Measurements from ENCODE around the gene PSAPL1. TPM values are rescaled to one million over a fixed set of nuclear protein-coding genes. Genes with fewer than 3 reads are reported as not detected.

PSAPL1 gene
- total RNA-seq, 1 donor from 2014 or later: 1.3 TPM

DNA sequence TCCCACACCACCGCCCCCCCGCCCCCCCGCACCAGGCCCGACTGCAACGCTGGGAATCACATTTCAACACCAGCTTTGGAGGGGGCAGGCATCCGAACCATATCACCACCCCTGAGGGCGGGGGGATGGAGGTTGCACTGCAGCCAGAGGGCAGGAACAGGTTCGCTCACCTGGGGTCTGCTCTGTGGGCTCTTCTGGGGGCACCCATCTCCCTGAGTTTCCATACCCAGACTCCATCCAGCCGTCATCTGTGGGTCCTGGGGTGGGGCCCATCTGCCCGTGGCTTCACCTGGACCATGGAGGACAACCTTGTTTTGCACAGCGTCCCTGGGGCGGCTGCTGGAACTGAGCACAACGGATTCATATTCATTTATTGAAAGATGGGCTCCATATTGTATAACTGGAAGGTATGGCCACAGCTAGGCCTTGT, 6.9 kb downstream of the PSAPL1 start:
- TF ChIP-seq, protein P1, sequence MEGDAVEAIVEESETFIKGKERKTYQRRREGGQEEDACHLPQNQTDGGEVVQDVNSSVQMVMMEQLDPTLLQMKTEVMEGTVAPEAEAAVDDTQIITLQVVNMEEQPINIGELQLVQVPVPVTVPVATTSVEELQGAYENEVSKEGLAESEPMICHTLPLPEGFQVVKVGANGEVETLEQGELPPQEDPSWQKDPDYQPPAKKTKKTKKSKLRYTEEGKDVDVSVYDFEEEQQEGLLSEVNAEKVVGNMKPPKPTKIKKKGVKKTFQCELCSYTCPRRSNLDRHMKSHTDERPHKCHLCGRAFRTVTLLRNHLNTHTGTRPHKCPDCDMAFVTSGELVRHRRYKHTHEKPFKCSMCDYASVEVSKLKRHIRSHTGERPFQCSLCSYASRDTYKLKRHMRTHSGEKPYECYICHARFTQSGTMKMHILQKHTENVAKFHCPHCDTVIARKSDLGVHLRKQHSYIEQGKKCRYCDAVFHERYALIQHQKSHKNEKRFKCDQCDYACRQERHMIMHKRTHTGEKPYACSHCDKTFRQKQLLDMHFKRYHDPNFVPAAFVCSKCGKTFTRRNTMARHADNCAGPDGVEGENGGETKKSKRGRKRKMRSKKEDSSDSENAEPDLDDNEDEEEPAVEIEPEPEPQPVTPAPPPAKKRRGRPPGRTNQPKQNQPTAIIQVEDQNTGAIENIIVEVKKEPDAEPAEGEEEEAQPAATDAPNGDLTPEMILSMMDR (conservative IDR thresholded peaks at IDR 0.05): no peak
- Mint-ChIP-seq H3K4me3 (no peak overlapping the region), H3K4me1 (ENCODE audit: unreplicated experiment) (peaks cover 20% of the 10 kb centered on the region), H3K9me3 (no peaks in the 10 kb centered on the region), H3K27ac (peak overlapping the region; percentile 78), H3K36me3 (no peaks in the 10 kb centered on the region), H3K27me3 (no peaks in the 10 kb centered on the region)
- peak; percentile 54 for DNase-seq (ENCODE audit: extremely low spot score, unreplicated experiment)

DNA sequence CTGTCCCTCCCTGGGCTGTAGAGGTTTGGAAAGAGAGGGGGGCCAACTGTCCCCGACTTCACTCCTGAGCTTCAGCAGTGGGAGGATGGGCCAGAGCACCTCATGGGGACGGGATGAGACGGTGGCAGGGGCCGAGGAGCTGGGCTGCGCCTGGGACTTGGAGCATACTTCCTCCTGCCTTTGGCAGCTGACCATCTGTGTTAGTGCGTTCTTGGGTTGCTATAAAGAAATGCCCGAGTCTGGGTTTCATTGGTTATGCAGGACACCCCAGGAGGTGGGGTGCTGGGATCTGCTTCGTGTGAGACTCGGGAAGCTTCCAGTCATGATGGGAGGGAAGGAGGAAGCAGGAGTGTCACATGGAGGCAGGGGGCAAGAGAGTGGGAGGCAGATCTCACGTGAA, 7.4 kb downstream of the PSAPL1 start:
- peak; percentile 62 for DNase-seq (ENCODE audit: extremely low spot score, unreplicated experiment)
- no peaks in the 10 kb centered on the region for H3K27me3 Mint-ChIP-seq
- peaks cover 20% of the 10 kb centered on the region for H3K4me1 Mint-ChIP-seq (ENCODE audit: unreplicated experiment)
- TF ChIP-seq, protein P1 (conservative IDR thresholded peaks at IDR 0.05): no peak
- H3K4me3 Mint-ChIP-seq: no peak overlapping the region
- H3K27ac Mint-ChIP-seq: peak overlapping the region; percentile 61
- no peaks in the 10 kb centered on the region for H3K36me3 Mint-ChIP-seq
- no peaks in the 10 kb centered on the region for H3K9me3 Mint-ChIP-seq

DNA sequence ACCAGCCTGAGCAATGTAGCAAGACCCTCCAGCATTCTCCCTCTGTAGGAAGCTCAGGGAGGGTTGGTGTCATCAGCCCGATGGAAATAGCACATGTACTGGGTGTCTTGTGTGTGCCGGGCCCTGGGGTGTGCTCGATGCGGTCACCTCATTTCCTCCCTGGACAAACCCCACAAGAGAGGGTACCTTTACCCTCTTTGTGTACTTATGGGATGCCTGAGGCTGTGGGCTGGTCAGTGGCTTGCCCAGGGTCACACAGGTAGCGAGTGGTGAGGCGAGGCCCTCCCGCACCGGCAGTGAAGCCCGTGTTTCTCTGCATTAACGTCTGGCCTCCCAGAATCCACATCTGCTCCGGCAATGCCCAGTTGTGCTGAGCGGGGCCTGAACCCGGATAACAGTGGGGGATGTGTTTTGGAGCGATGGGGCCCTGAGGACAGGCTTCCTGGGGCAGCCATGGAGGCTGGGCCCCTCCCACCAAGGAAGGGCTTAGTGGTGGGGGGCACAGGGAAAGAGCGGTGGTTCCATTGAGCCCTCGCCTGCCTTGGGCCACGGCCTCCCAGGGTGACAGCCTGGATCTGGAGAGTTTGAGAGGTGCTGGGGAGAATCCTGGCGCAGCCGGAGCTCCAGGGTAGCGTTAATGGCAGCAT, 8.1 kb downstream of the PSAPL1 start:
- TF ChIP-seq, protein P1 (conservative IDR thresholded peaks at IDR 0.05): no peak
- H3K4me3 Mint-ChIP-seq: no peak overlapping the region
- no peaks in the 10 kb centered on the region for H3K9me3 Mint-ChIP-seq
- H3K27me3 Mint-ChIP-seq: no peaks in the 10 kb centered on the region
- DNase-seq (ENCODE audit: extremely low spot score, unreplicated experiment): peak; percentile 48
- H3K27ac Mint-ChIP-seq: no peak overlapping the region
- no peaks in the 10 kb centered on the region for H3K36me3 Mint-ChIP-seq
- H3K4me1 Mint-ChIP-seq (ENCODE audit: unreplicated experiment): peaks cover 20% of the 10 kb centered on the region

DNA sequence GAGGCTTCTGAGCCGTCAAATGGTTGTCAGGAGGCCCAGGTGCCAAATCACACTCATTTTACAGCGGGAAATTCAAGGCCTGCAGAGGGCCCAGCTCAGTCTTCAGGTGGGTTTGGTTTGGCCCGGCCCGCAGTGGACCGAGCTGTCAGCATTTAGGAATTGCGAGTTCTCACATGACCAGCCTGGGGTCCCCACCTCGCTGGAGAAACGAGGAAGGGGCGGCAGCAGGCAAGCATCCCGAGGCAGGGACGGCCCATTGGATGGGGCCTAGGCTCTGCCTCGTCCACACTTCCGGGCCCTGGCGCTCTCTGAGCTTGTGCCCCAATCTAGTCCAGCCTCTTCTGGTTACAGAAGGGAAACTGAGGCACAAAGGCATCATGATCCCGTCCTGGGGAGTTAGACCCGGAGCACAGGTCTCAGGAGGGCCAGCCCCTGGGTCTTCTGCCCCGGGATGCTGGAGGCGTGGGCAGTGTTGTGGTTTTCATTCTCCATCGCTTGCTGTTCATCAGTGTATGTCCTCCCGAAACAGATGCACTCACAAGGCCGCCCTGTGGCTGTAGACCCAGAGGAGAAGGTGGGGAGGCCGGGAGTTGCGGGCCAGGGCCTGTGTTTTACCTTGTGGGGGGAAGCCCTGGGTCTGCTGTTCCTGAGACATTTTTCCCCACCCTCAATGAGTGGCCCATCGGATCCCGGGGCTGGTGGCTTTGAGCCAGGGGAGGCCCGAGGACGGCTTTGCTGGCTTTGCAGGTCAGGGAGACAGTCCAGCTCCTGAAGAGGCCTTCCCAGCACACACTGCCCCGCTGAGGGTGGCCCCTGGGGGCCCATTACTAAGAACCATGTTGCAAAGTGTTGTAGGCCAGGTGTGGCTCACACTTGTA, 8.9 kb downstream of the PSAPL1 start:
- peak; percentile 63 for DNase-seq (ENCODE audit: extremely low spot score, unreplicated experiment)
- no peaks in the 10 kb centered on the region for H3K27me3 Mint-ChIP-seq
- no peaks in the 10 kb centered on the region for H3K36me3 Mint-ChIP-seq
- no peak overlapping the region for H3K27ac Mint-ChIP-seq
- H3K4me1 Mint-ChIP-seq (ENCODE audit: unreplicated experiment): peaks cover 20% of the 10 kb centered on the region
- TF ChIP-seq, protein P1 (conservative IDR thresholded peaks at IDR 0.05): no peak
- no peaks in the 10 kb centered on the region for H3K9me3 Mint-ChIP-seq
- H3K4me3 Mint-ChIP-seq: no peak overlapping the region

DNA sequence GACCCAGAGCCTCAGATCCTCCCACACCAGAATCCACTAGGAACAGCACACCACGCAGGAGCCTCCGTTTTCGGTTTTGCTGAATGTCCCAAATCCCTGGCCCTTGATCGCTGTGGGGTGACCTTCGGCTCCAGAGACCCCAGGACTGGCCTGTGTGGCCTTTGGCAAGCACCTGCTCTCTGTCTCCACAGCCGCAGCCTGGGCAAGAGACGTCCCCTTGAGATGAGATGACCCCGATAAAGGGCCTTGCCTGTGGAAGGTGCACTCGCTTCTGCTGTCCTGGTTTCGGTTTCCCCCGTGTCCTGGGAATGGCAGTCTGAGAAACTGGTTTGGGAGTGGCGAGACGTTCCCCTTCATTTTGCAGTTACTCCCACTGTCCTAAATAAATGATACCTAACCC, 9.6 kb downstream of the PSAPL1 start:
- H3K4me1 Mint-ChIP-seq (ENCODE audit: unreplicated experiment): peaks cover 20% of the 10 kb centered on the region
- H3K4me3 Mint-ChIP-seq: no peak overlapping the region
- H3K27me3 Mint-ChIP-seq: no peaks in the 10 kb centered on the region
- DNase-seq (ENCODE audit: extremely low spot score, unreplicated experiment): peak; percentile 67
- no peaks in the 10 kb centered on the region for H3K36me3 Mint-ChIP-seq
- no peak overlapping the region for H3K27ac Mint-ChIP-seq
- H3K9me3 Mint-ChIP-seq: no peaks in the 10 kb centered on the region
- TF ChIP-seq, protein P1 (conservative IDR thresholded peaks at IDR 0.05): no peak

Measured in type B pancreatic cell (in vitro differentiated cells).